ENCODE data around the gene KIF5A. TPM values are rescaled to one million over a fixed set of nuclear protein-coding genes. Genes with fewer than 3 reads are reported as not detected.

The KIF5A gene
- total RNA-seq, 1 experiment from 2014 or later = 3.0 TPM

- Histone ChIP-seq H3K27ac (ENCODE audit: low read length) (peak overlapping the region; percentile 63; the same call in 1 of the 2 replicates), H3K4me1 (ENCODE audit: control insufficient read depth, insufficient read depth, low read length) (peaks cover 36% of the 10 kb centered on the region), H3K9me3 (ENCODE audit: control insufficient read depth, insufficient read depth, low read depth, low read length) (no peaks in the 10 kb centered on the region), H3K27me3 (ENCODE audit: control insufficient read depth, insufficient read depth, low read length) (no peaks in the 10 kb centered on the region), H3K4me3 (ENCODE audit: low read depth in 2 of 2, low read length in 2 of 2) (no peak overlapping the region), H3K36me3 (ENCODE audit: control insufficient read depth, insufficient read depth, low read length) (peaks cover 21% of the 10 kb centered on the region)
- CTCF ChIA-PET = no interaction called here
- POLR2A ChIA-PET = no interaction called here
- in situ Hi-C loops (cut with HindIII; ENCODE audit: low pct_unique_long_range_greater_than_20kb, low sequenced_read_pairs) (no loop called here), intact Hi-C loops (cut with micrococcal nuclease; ENCODE audit: unreplicated experiment) (no loop called here)
- ATAC-seq (peak; percentile 32; the same call in 1 of the 2 replicates), DNase-seq (ENCODE audit: low read depth, low spot score) (peak; percentile 39)
- TF ChIP-seq TCF7L2 (IDR thresholded peaks at IDR 0.05; ENCODE audit: low read depth, low read length) = no peak
- TF ChIP-seq SIN3A (IDR thresholded peaks at IDR 0.05; ENCODE audit: borderline replicate concordance, insufficient read depth, low read depth, low read length) = no peak
- TF ChIP-seq CTCF (IDR thresholded peaks at IDR 0.05) = no peak
- TF ChIP-seq POLR2AphosphoS5 (IDR thresholded peaks at IDR 0.05; ENCODE audit: low read depth, low read length) = no peak; the same call in 1 of the 2 replicates
- BruUV-seq (replicated peaks) = no TSS peak
Observed at GRCh38 chr12:57514720-57515407, 35.0 kb upstream of the KIF5A start.

- in situ Hi-C loops (cut with HindIII; ENCODE audit: low pct_unique_long_range_greater_than_20kb, low sequenced_read_pairs) (no loop called here), intact Hi-C loops (cut with micrococcal nuclease; ENCODE audit: unreplicated experiment) (no loop called here)
- BruUV-seq (replicated peaks) = TSS peak; percentile 44
- peaks cover 36% of the 10 kb centered on the region for H3K4me1 ChIP-seq (ENCODE audit: control insufficient read depth, insufficient read depth, low read length)
- peak overlapping the region; percentile 63; the same call in 1 of the 2 replicates for H3K27ac ChIP-seq (ENCODE audit: low read length)
- no peaks in the 10 kb centered on the region for H3K9me3 ChIP-seq (ENCODE audit: control insufficient read depth, insufficient read depth, low read depth, low read length)
- H3K27me3 ChIP-seq (ENCODE audit: control insufficient read depth, insufficient read depth, low read length) = no peaks in the 10 kb centered on the region
- peaks cover 24% of the 10 kb centered on the region for H3K36me3 ChIP-seq (ENCODE audit: control insufficient read depth, insufficient read depth, low read length)
- ATAC-seq = no peak
- no peak for DNase-seq (ENCODE audit: low read depth, low spot score)
- CTCF ChIA-PET = no interaction called here
- TF ChIP-seq POLR2AphosphoS5 (IDR thresholded peaks at IDR 0.05; ENCODE audit: low read depth, low read length) = 0 out of 2 replicates have a peak, but pooled peaks have one; percentile 44
- TF ChIP-seq REST (IDR thresholded peaks at IDR 0.05; ENCODE audit: insufficient read depth in 1 of 2, low read depth in 2 of 2, low read length in 1 of 2) = no peak
- H3K4me3 ChIP-seq (ENCODE audit: low read depth in 2 of 2, low read length in 2 of 2) = no peak overlapping the region
- POLR2A ChIA-PET = no interaction called here
Observed at GRCh38 chr12:57515408-57515933, 34.4 kb upstream of the KIF5A start.

- CTCF ChIA-PET = no interaction called here
- no peak for ATAC-seq
- no TSS peak for BruUV-seq (replicated peaks)
Observed at GRCh38 chr12:57515934-57516541, 33.8 kb upstream of the KIF5A start.

More at GRCh38 chr12:57515934-57516541, 33.8 kb upstream of the KIF5A start:
- DNase-seq (ENCODE audit: low read depth, low spot score) = no peak
- TF ChIP-seq SIN3A (IDR thresholded peaks at IDR 0.05; ENCODE audit: borderline replicate concordance, insufficient read depth, low read depth, low read length) = no peak
- TF ChIP-seq REST (IDR thresholded peaks at IDR 0.05; ENCODE audit: insufficient read depth in 1 of 2, low read depth in 2 of 2, low read length in 1 of 2) = no peak
- no peak for TF ChIP-seq TCF7L2 (IDR thresholded peaks at IDR 0.05; ENCODE audit: low read depth, low read length)
- TF ChIP-seq POLR2AphosphoS5 (IDR thresholded peaks at IDR 0.05; ENCODE audit: low read depth, low read length) = no peak
- TF ChIP-seq CTCF (IDR thresholded peaks at IDR 0.05) = no peak
- intact Hi-C loops (cut with micrococcal nuclease; ENCODE audit: unreplicated experiment) (no loop called here), in situ Hi-C loops (cut with HindIII; ENCODE audit: low pct_unique_long_range_greater_than_20kb, low sequenced_read_pairs) (no loop called here)
- no peak overlapping the region for H3K4me3 ChIP-seq (ENCODE audit: low read depth in 2 of 2, low read length in 2 of 2)
- POLR2A ChIA-PET = no interaction called here
- H3K36me3 ChIP-seq (ENCODE audit: control insufficient read depth, insufficient read depth, low read length) = peaks cover 24% of the 10 kb centered on the region
- peaks cover 38% of the 10 kb centered on the region for H3K4me1 ChIP-seq (ENCODE audit: control insufficient read depth, insufficient read depth, low read length)
- H3K27ac ChIP-seq (ENCODE audit: low read length) = peak overlapping the region; percentile 63; the same call in 1 of the 2 replicates
- no peaks in the 10 kb centered on the region for H3K27me3 ChIP-seq (ENCODE audit: control insufficient read depth, insufficient read depth, low read length)
- H3K9me3 ChIP-seq (ENCODE audit: control insufficient read depth, insufficient read depth, low read depth, low read length) = no peaks in the 10 kb centered on the region
